HG02678 (cell line): Measurements from ENCODE around the gene PGRMC2.
A peak's percentile ranks its signal among the peaks of the same experiment; 100 is the strongest.

Experiments
- ATAC-seq: cut with Tn5 transposase; IDR thresholded peaks from one replicate; pipeline ENCODE4 v1.9.1; 2021; ENCODE audit warnings: mild to moderate bottlenecking, moderate library complexity; ENCODE audit not compliant: unreplicated experiment

PGRMC2 gene

GRCh38 chr4:128221586-128221985, 66.0 kb downstream of the PGRMC2 start:
- no peak for ATAC-seq

- ATAC-seq, result peak; percentile 73
Measured at GRCh38 chr4:128220286-128221235, 67.1 kb downstream of the PGRMC2 start.
